Keratinocyte (primary cell): ENCODE results near the gene KRTAP3-2. TPM values are rescaled to one million over a fixed set of nuclear protein-coding genes. Genes with fewer than 3 reads are reported as not detected.
"Not testable (repeated sequence)": the region's sequence is repeated elsewhere in the genome, so short reads cannot be mapped to it uniquely, and the experiment has no call there.

Experiments used
- DNase-seq: peaks from one replicate; pipeline ENCODE4 v3.0.0-alpha.2; 2011; ENCODE audit warnings: low read depth, missing footprints, low spot score
- FAIRE-seq: peaks from 2 replicates; lab custom pipeline; 2011; peaks lifted over from hg19 to GRCh38; lab: Jason Lieb, UNC
- H2AFZ ChIP-seq: 2 replicates; pipeline ENCODE4 v1.6.0; 2012; ENCODE audit warnings: low read length, control low read depth, inconsistent platforms; ENCODE audit not compliant: control insufficient read depth
- H3K27ac ChIP-seq: 2 replicates; pipeline ENCODE4 v1.5.1; 2011; ENCODE audit warnings: low read length; ENCODE audit not compliant: control insufficient read depth, insufficient read depth
- H3K27me3 ChIP-seq: 3 replicates; pipeline ENCODE4 v1.6.0; 2011; ENCODE audit warnings: low read length; ENCODE audit not compliant: control insufficient read depth, insufficient read depth; ENCODE audit errors: extremely low read depth
- H3K36me3 ChIP-seq, 2 experiments: 2 replicates in 1 of 2; 3 replicates in 1 of 2; pipeline ENCODE4 v1.5.1; 2011; ENCODE audit warnings: low read length in 2 of 2, mild to moderate bottlenecking in 1 of 2; ENCODE audit not compliant: control insufficient read depth in 2 of 2, insufficient read depth in 2 of 2; ENCODE audit errors: extremely low read depth in 1 of 2
- H3K4me1 ChIP-seq: 3 replicates; pipeline ENCODE4 v1.5.1; 2011; ENCODE audit warnings: low read length; ENCODE audit not compliant: control insufficient read depth, insufficient read depth; ENCODE audit errors: extremely low read depth
- H3K4me2 ChIP-seq: 3 replicates; pipeline ENCODE4 v1.6.0; 2011; ENCODE audit warnings: low read depth, low read length; ENCODE audit not compliant: control insufficient read depth, insufficient read depth; ENCODE audit errors: extremely low read depth
- H3K4me3 ChIP-seq, 3 experiments: fragments of 200-600 bp in 1 of 3; sonication (generic) in 1 of 3; 2 replicates in 2 of 3; 3 replicates in 1 of 3; pipeline ENCODE4 v1.5.1; 2011 to 2016; ENCODE audit warnings: low read length in 3 of 3, mild to moderate bottlenecking in 3 of 3, control low read depth in 2 of 3, inconsistent platforms in 1 of 3, low read depth in 1 of 3, mixed read lengths in 1 of 3, mixed run types in 1 of 3, moderate library complexity in 1 of 3; ENCODE audit not compliant: control insufficient read depth in 2 of 3, insufficient read depth in 2 of 3; ENCODE audit errors: extremely low read depth in 1 of 3
- H3K79me2 ChIP-seq: 2 replicates; pipeline ENCODE4 v1.6.0; 2012; ENCODE audit warnings: low read length; ENCODE audit not compliant: control insufficient read depth, insufficient read depth
- H3K9ac ChIP-seq: 3 replicates; pipeline ENCODE4 v1.6.0; 2011; ENCODE audit warnings: low read length; ENCODE audit not compliant: control insufficient read depth, insufficient read depth; ENCODE audit errors: extremely low read depth
- H3K9me1 ChIP-seq: 3 replicates; pipeline ENCODE4 v1.6.0; 2011; ENCODE audit warnings: low read length; ENCODE audit not compliant: control insufficient read depth, insufficient read depth; ENCODE audit errors: extremely low read depth
- H3K9me3 ChIP-seq: 2 replicates; pipeline ENCODE4 v1.5.1; 2012; ENCODE audit warnings: low read depth, low read length; ENCODE audit not compliant: control insufficient read depth
- H4K20me1 ChIP-seq: 3 replicates; pipeline ENCODE4 v1.6.0; 2011; ENCODE audit warnings: low read length; ENCODE audit not compliant: control insufficient read depth, insufficient read depth; ENCODE audit errors: extremely low read depth
- CTCF ChIP-seq, 3 experiments: IDR thresholded peaks in 1 of 3; conservative IDR thresholded peaks in 1 of 3; optimal IDR thresholded peaks in 1 of 3; 2 replicates in 2 of 3; 3 replicates in 1 of 3; pipeline versions ENCODE3 to v1.5.1; 2011; ENCODE audit warnings: low read length in 3 of 3, mild to moderate bottlenecking in 3 of 3, moderate library complexity in 2 of 3, control low read depth in 1 of 3, inconsistent platforms in 1 of 3; ENCODE audit not compliant: insufficient read depth in 2 of 3; ENCODE audit errors: extremely low read depth in 1 of 3
- EZH2 ChIP-seq: IDR thresholded peaks from one replicate; pipeline ENCODE4 v1.6.1; 2012; ENCODE audit warnings: inconsistent platforms, mild to moderate bottlenecking, low read length, moderate library complexity
- dilution Hi-C: fragments of 300-500 bp; cut with MboI; formaldehyde crosslinking; loops from one replicate; pipeline ENCODE4 v1.7.0; 2020; ENCODE audit warnings: low sequenced_read_pairs; ENCODE audit not compliant: extremely low pct_ligation_motif_present
- polyA minus RNA-seq, 3 experiments: library from RNA; depleted of rRNA, polyadenylated mRNA; stranded (reverse); fragments of >200 nt; gene quantifications; 1 replicate in 1 of 3; 2 replicates in 1 of 3; 3 replicates in 1 of 3; pipeline ENCODE4 v1.2.3, GENCODE V29; 2011
- polyA plus RNA-seq, 5 experiments: library from polyadenylated mRNA; depleted of rRNA in 3 of 5; stranded (reverse) in 3 of 5; stranded (forward) in 1 of 5; unstranded in 1 of 5; fragments of >200 nt; gene quantifications; 1 replicate in 1 of 5; 2 replicates in 3 of 5; 3 replicates in 1 of 5; pipeline versions ENCODE4 v1.2.1 to v1.2.3, GENCODE V29; 2011 to 2012; ENCODE audit warnings: missing spikeins in 2 of 5, low read depth in 1 of 5, low replicate concordance in 1 of 5

KRTAP3-2 gene
- polyA plus RNA-seq (not detected in 3 replicates), polyA minus RNA-seq (not detected in 3 replicates)
- polyA plus RNA-seq (2011; ENCODE audit: low read depth), result not detected
- polyA plus RNA-seq (2011; cell fraction: cytosol; rRNA removed), result not detected in 2 replicates
- not detected in 2 replicates for polyA plus RNA-seq (2011; cell fraction: nucleus; rRNA removed)
- not detected in 2 replicates for polyA plus RNA-seq (2012; ENCODE audit: low replicate concordance)
- polyA minus RNA-seq (2011; cell fraction: cytosol; rRNA and poly(A)+ RNA removed), result not detected
- polyA minus RNA-seq (2011; cell fraction: nucleus; rRNA and poly(A)+ RNA removed), result not detected in 2 replicates

DNA sequence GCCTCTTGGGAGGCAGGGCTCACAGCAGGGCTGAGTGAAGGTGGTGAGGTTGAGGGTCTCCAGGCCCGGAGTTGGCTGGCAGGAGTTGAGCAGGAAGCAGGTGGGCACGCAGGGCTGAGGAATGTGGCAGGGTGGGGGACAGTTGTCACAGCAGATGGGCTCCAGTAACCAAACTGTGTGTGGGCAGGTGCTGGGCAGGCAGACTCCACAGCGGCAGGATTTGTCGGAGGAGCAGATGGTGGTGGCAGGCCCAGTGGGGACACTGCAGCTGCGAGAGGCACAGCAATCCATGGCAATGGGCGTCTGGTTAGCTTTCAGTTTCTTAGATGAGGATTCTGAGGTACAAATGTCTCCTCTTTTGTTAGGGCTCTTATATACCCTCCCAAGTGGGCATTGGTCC lies at the start of gene KRTAP3-2:
KRTAP3-2 (minus strand) TSS at position 344 of the 400 bp plus-strand sequence; CDS start at position 291, 53 bp downstream.
- H4K20me1 ChIP-seq, H3K27ac ChIP-seq, H3K4me2 ChIP-seq, dilution Hi-C loops, H3K4me1 ChIP-seq, FAIRE-seq, H3K36me3 ChIP-seq, H3K27me3 ChIP-seq, H3K79me2 ChIP-seq, H2AFZ ChIP-seq, H3K9ac ChIP-seq, H3K9me1 ChIP-seq, H3K9me3 ChIP-seq, DNase-seq, H3K4me3 ChIP-seq: not testable (repeated sequence)

- Histone ChIP-seq H4K20me1 (no peaks in the 10 kb centered on the region), H3K79me2 (no peaks in the 10 kb centered on the region), H2AFZ (peak overlapping the region; percentile 32), H3K27ac (no peak overlapping the region), H3K9me3 (no peaks in the 10 kb centered on the region), H3K9ac (no peak overlapping the region), H3K4me2 (no peak overlapping the region), H3K4me3 (no peak overlapping the region), H3K27me3 (no peaks in the 10 kb centered on the region), H3K9me1 (no peaks in the 10 kb centered on the region), H3K36me3 (no peaks in the 10 kb centered on the region), H3K4me1 (peaks cover 13% of the 10 kb centered on the region)
- no peak for DNase-seq
- dilution Hi-C loops, result no loop called here
- TF ChIP-seq EZH2 (no peak), CTCF (optimal IDR thresholded peaks at IDR 0.05 in 1 of 3, IDR thresholded peaks at IDR 0.05 in 1 of 3, conservative IDR thresholded peaks at IDR 0.05 in 1 of 3; ENCODE audit: extremely low read depth in 1 of 3, insufficient read depth in 2 of 3, low read length in 3 of 3) (no peak)
- FAIRE-seq, result peak; percentile 70
Measured at GRCh38 chr17:41049110-41049509, 49.4 kb upstream of the KRTAP3-2 start.

GRCh38 chr17:41048441-41048840 lies 48.7 kb upstream of the KRTAP3-2 start:
- Histone ChIP-seq H3K4me3 (no peak overlapping the region), H3K36me3 (no peaks in the 10 kb centered on the region), H3K4me2 (peak overlapping the region; percentile 31), H3K9me1 (no peaks in the 10 kb centered on the region), H3K9ac (no peak overlapping the region), H2AFZ (peak overlapping the region; percentile 32), H4K20me1 (no peaks in the 10 kb centered on the region), H3K27me3 (no peaks in the 10 kb centered on the region), H3K27ac (no peak overlapping the region), H3K9me3 (no peaks in the 10 kb centered on the region), H3K79me2 (no peaks in the 10 kb centered on the region), H3K4me1 (peaks cover 13% of the 10 kb centered on the region)
- peak; percentile 91 for FAIRE-seq
- TF ChIP-seq CTCF (optimal IDR thresholded peaks at IDR 0.05 in 1 of 3, IDR thresholded peaks at IDR 0.05 in 1 of 3, conservative IDR thresholded peaks at IDR 0.05 in 1 of 3; ENCODE audit: extremely low read depth in 1 of 3, insufficient read depth in 2 of 3, low read length in 3 of 3), result no peak
- TF ChIP-seq EZH2, result no peak
- no peak for DNase-seq
- dilution Hi-C loops, result no loop called here
